Measurements from ENCODE around the gene GTF3C4.

Gene GTF3C4

GRCh38 chr9:132670457-132671391, at the start of gene GTF3C4:
Gene GTF3C4, plus strand, starts transcription at chr9:132670464. Its CDS starts 135 bp downstream, at chr9:132670599.
- TF ChIP-seq TEAD4 (IDR thresholded peaks at IDR 0.05): 0 out of 2 replicates have a peak, but pooled peaks have one; percentile 15
- peak; percentile 68 for TF ChIP-seq MAX (IDR thresholded peaks at IDR 0.05)
- TF ChIP-seq FOXM1 (IDR thresholded peaks at IDR 0.05; ENCODE audit: borderline replicate concordance, low read depth): no peak
- no peak for TF ChIP-seq USF1 (IDR thresholded peaks at IDR 0.05)

GRCh38 chr9:132622159-132622558, 48.1 kb upstream of the GTF3C4 start:
- TF ChIP-seq TEAD4 (IDR thresholded peaks at IDR 0.05): no peak
- no peak for TF ChIP-seq USF1 (IDR thresholded peaks at IDR 0.05)
- TF ChIP-seq EGR1 (IDR thresholded peaks at IDR 0.05): no peak
- no peak for TF ChIP-seq EP300 (IDR thresholded peaks at IDR 0.05; ENCODE audit: borderline replicate concordance)
- no peak for TF ChIP-seq CREB1 (IDR thresholded peaks at IDR 0.05; ENCODE audit: low read depth)
- TF ChIP-seq RAD21 (IDR thresholded peaks at IDR 0.05; ENCODE audit: low read depth): no peak
- TF ChIP-seq ZBTB7A (IDR thresholded peaks at IDR 0.05; ENCODE audit: low read depth): no peak
- no peak for TF ChIP-seq TAF1 (IDR thresholded peaks at IDR 0.05; ENCODE audit: low read depth)
- no peak for TF ChIP-seq TCF12 (IDR thresholded peaks at IDR 0.05; ENCODE audit: low read depth)
- no peak for TF ChIP-seq CEBPB (IDR thresholded peaks at IDR 0.05)
- no peak for TF ChIP-seq FOXM1 (IDR thresholded peaks at IDR 0.05; ENCODE audit: borderline replicate concordance, low read depth)
- no peak for TF ChIP-seq NFIC (IDR thresholded peaks at IDR 0.05)
- no peak for TF ChIP-seq MAX (IDR thresholded peaks at IDR 0.05)
- no peak for TF ChIP-seq YY1 (IDR thresholded peaks at IDR 0.05; ENCODE audit: low read depth)
- TF ChIP-seq REST (IDR thresholded peaks at IDR 0.05; ENCODE audit: low read depth): no peak

GRCh38 chr9:132626285-132626684, 44.0 kb upstream of the GTF3C4 start:
- TF ChIP-seq RAD21 (IDR thresholded peaks at IDR 0.05; ENCODE audit: low read depth) (no peak), CEBPB (IDR thresholded peaks at IDR 0.05) (no peak)

GRCh38 chr9:132627106-132627505, 43.2 kb upstream of the GTF3C4 start:
- TF ChIP-seq FOXM1 (IDR thresholded peaks at IDR 0.05; ENCODE audit: borderline replicate concordance, low read depth) (no peak), NFIC (IDR thresholded peaks at IDR 0.05) (no peak), EGR1 (IDR thresholded peaks at IDR 0.05) (no peak), RAD21 (IDR thresholded peaks at IDR 0.05; ENCODE audit: low read depth) (no peak), EP300 (IDR thresholded peaks at IDR 0.05; ENCODE audit: borderline replicate concordance) (no peak), TAF1 (IDR thresholded peaks at IDR 0.05; ENCODE audit: low read depth) (no peak), TEAD4 (IDR thresholded peaks at IDR 0.05) (no peak)

- TF ChIP-seq TAF1 (IDR thresholded peaks at IDR 0.05; ENCODE audit: low read depth): no peak
- TF ChIP-seq TEAD4 (IDR thresholded peaks at IDR 0.05): no peak
- TF ChIP-seq CEBPB (IDR thresholded peaks at IDR 0.05): no peak
- no peak for TF ChIP-seq NFIC (IDR thresholded peaks at IDR 0.05)
- TF ChIP-seq YY1 (IDR thresholded peaks at IDR 0.05; ENCODE audit: low read depth): no peak
- TF ChIP-seq USF1 (IDR thresholded peaks at IDR 0.05): no peak
Observed at GRCh38 chr9:132627594-132627993, 42.7 kb upstream of the GTF3C4 start.

- no peak for TF ChIP-seq EP300 (IDR thresholded peaks at IDR 0.05; ENCODE audit: borderline replicate concordance)
- no peak for TF ChIP-seq NFIC (IDR thresholded peaks at IDR 0.05)
- TF ChIP-seq TEAD4 (IDR thresholded peaks at IDR 0.05): no peak
- TF ChIP-seq FOXM1 (IDR thresholded peaks at IDR 0.05; ENCODE audit: borderline replicate concordance, low read depth): no peak
- no peak for TF ChIP-seq RAD21 (IDR thresholded peaks at IDR 0.05; ENCODE audit: low read depth)
- no peak for TF ChIP-seq REST (IDR thresholded peaks at IDR 0.05; ENCODE audit: low read depth)
- TF ChIP-seq TCF12 (IDR thresholded peaks at IDR 0.05; ENCODE audit: low read depth): no peak
- no peak for TF ChIP-seq YY1 (IDR thresholded peaks at IDR 0.05; ENCODE audit: low read depth)
- no peak for TF ChIP-seq CREB1 (IDR thresholded peaks at IDR 0.05; ENCODE audit: low read depth)
- TF ChIP-seq USF1 (IDR thresholded peaks at IDR 0.05): no peak
- no peak for TF ChIP-seq EGR1 (IDR thresholded peaks at IDR 0.05)
- TF ChIP-seq ZBTB7A (IDR thresholded peaks at IDR 0.05; ENCODE audit: low read depth): no peak
- no peak for TF ChIP-seq TAF1 (IDR thresholded peaks at IDR 0.05; ENCODE audit: low read depth)
- TF ChIP-seq MAX (IDR thresholded peaks at IDR 0.05): no peak
- no peak for TF ChIP-seq CEBPB (IDR thresholded peaks at IDR 0.05)
Observed at GRCh38 chr9:132628746-132629145, 41.5 kb upstream of the GTF3C4 start.

Data from Ishikawa (cell line).